HEK293 (cell line): Measurements from ENCODE around the gene STYK1.

ENCODE experiments used
- ATF2 ChIP-seq: fragments of 450-650 bp; formaldehyde crosslinking; IDR thresholded peaks from 2 replicates; pipeline ENCODE4 v1.5.1; 2016; ENCODE audit warnings: missing biosample characterization, missing genetic modification characterization, low read depth
- CTCF ChIP-seq: fragments of 450-650 bp; formaldehyde crosslinking; IDR thresholded peaks from 2 replicates; pipeline ENCODE4 v1.5.1; 2016; ENCODE audit warnings: missing biosample characterization, missing genetic modification characterization
- PRDM4 ChIP-seq: fragments of 450-650 bp; formaldehyde crosslinking; IDR thresholded peaks from 2 replicates; pipeline ENCODE4 v1.5.1; 2017; ENCODE audit warnings: missing biosample characterization, missing genetic modification characterization
- ZNF174 ChIP-seq: fragments of 450-650 bp; formaldehyde crosslinking; IDR thresholded peaks from 2 replicates; pipeline ENCODE4 v1.5.0; 2017; ENCODE audit warnings: missing biosample characterization, mild to moderate bottlenecking, missing genetic modification characterization
- ZNF280D ChIP-seq: fragments of 450-650 bp; formaldehyde crosslinking; IDR thresholded peaks from 2 replicates; pipeline ENCODE4 v1.5.1; 2016; ENCODE audit warnings: missing biosample characterization, missing genetic modification characterization
- ZNF624 ChIP-seq: fragments of 450-650 bp; formaldehyde crosslinking; IDR thresholded peaks from 2 replicates; pipeline ENCODE4 v1.5.1; 2017; ENCODE audit warnings: missing biosample characterization, missing genetic modification characterization
- ZNF785 ChIP-seq: fragments of 450-650 bp; formaldehyde crosslinking; IDR thresholded peaks from 2 replicates; pipeline ENCODE4 v1.5.1; 2016; ENCODE audit warnings: missing biosample characterization, missing genetic modification characterization

GRCh38 chr12:10722502-10722904 lies 48.7 kb upstream of the STYK1 start:
- no peak; the same call in none of the 2 replicates for TF ChIP-seq CTCF (tag by site-specific recombination)
- no peak for TF ChIP-seq PRDM4 (tag by site-specific recombination)
- no peak for TF ChIP-seq ZNF174 (tag by site-specific recombination)
- no peak for TF ChIP-seq ZNF624
- no peak for TF ChIP-seq ZNF785 (tag by site-specific recombination)
- TF ChIP-seq ATF2 = no peak
- no peak for TF ChIP-seq ZNF280D
